T1000 (cell line): ENCODE data around the gene TNIK.

Experiments
- DNase-seq: peaks from one replicate; lab custom pipeline; 2025; ENCODE audit warnings: mixed read lengths; lab: John Stamatoyannopoulos, UW

Gene TNIK

GRCh38 chr3:171165499-171165921 lies 294.7 kb downstream of the TNIK start:
- DNase-seq: no peak

GRCh38 chr3:171164067-171164465 lies 296.1 kb downstream of the TNIK start:
- DNase-seq: no peak

- DNase-seq: no peak
Observed at GRCh38 chr3:171163101-171164066, 296.8 kb downstream of the TNIK start.

GRCh38 chr3:171160325-171160724 lies 299.9 kb downstream of the TNIK start:
- no peak for DNase-seq

GRCh38 chr3:171159822-171160157 lies 300.4 kb downstream of the TNIK start:
- no peak for DNase-seq

- no peak for DNase-seq
Observed at GRCh38 chr3:171159024-171159821, 301.0 kb downstream of the TNIK start.

GRCh38 chr3:171157980-171158379 lies 302.2 kb downstream of the TNIK start:
- no peak for DNase-seq

- no peak for DNase-seq
Observed at GRCh38 chr3:171157286-171157685, 302.9 kb downstream of the TNIK start.

- no peak for DNase-seq
Observed at GRCh38 chr3:171156401-171157010, 303.7 kb downstream of the TNIK start.

GRCh38 chr3:171155122-171155700 lies 305.0 kb downstream of the TNIK start:
- DNase-seq: no peak

- DNase-seq: no peak
Observed at GRCh38 chr3:171150945-171151344, 309.3 kb downstream of the TNIK start.

- no peak for DNase-seq
Observed at GRCh38 chr3:171149526-171150116, 310.6 kb downstream of the TNIK start.

- no peak for DNase-seq
Observed at GRCh38 chr3:171145798-171146197, 314.4 kb downstream of the TNIK start.

GRCh38 chr3:171142985-171143384 lies 317.2 kb downstream of the TNIK start:
- no peak for DNase-seq

- DNase-seq: no peak
Observed at GRCh38 chr3:171140246-171140645, 320.0 kb downstream of the TNIK start.

GRCh38 chr3:171138027-171138426 lies 322.2 kb downstream of the TNIK start:
- DNase-seq: no peak

GRCh38 chr3:171135549-171135948 lies 324.7 kb downstream of the TNIK start:
- no peak for DNase-seq

GRCh38 chr3:171133796-171134569 lies 326.2 kb downstream of the TNIK start:
- DNase-seq: no peak

- DNase-seq: no peak
Observed at GRCh38 chr3:171133337-171133736, 326.9 kb downstream of the TNIK start.

GRCh38 chr3:171132873-171133272 lies 327.3 kb downstream of the TNIK start:
- peak; percentile 25 for DNase-seq

GRCh38 chr3:171129827-171130226 lies 330.4 kb downstream of the TNIK start:
- no peak for DNase-seq
